ENCODE measurements around the gene MRPS16.

GRCh38 chr10:73225518-73225917, 26.9 kb downstream of the MRPS16 start:
- no peak for TF ChIP-seq CTCF (conservative IDR thresholded peaks at IDR 0.05)
- TF ChIP-seq EZH2 (IDR thresholded peaks at IDR 0.05; ENCODE audit: low read depth): no peak
